Cardiac muscle cell (in vitro differentiated cells and primary cell): Measurements from ENCODE around the gene VMP1. TPM values are rescaled to one million over a fixed set of nuclear protein-coding genes. Genes with fewer than 3 reads are reported as not detected.
"Not testable (repeated sequence)": the region's sequence is repeated elsewhere in the genome, so short reads cannot be mapped to it uniquely, and the experiment has no call there.

Experiments
- DNase-seq, 2 donors: peaks; one replicate each; pipeline versions ENCODE4 v3.0.0 to v3.0.0-alpha.2; 2010 to 2017; ENCODE audit warnings: low read depth in 1 of 2, low spot score in 1 of 2
- H3K27ac ChIP-seq: fragments of 200-600 bp; sonication (generic); 2 replicates; pipeline ENCODE4 v1.5.1; 2016
- H3K27me3 ChIP-seq: fragments of 200-600 bp; sonication (generic); 2 replicates; pipeline ENCODE4 v1.6.0; 2016; ENCODE audit warnings: control low read depth
- H3K36me3 ChIP-seq: fragments of 200-600 bp; sonication (generic); 2 replicates; pipeline ENCODE4 v1.5.1; 2016; ENCODE audit warnings: control low read depth
- H3K4me1 ChIP-seq: fragments of 200-600 bp; sonication (generic); 2 replicates; pipeline ENCODE4 v1.8.1; 2017; ENCODE audit warnings: low read depth, mild to moderate bottlenecking, mixed run types
- H3K4me3 ChIP-seq: fragments of 200-600 bp; sonication (generic); 2 replicates; pipeline ENCODE4 v1.5.1; 2016; ENCODE audit warnings: mild to moderate bottlenecking
- H3K9me3 ChIP-seq: fragments of 200-600 bp; sonication (generic); 2 replicates; pipeline ENCODE4 v1.5.1; 2017; ENCODE audit warnings: low read depth, mild to moderate bottlenecking, control low read depth
- polyA plus RNA-seq: library from polyadenylated mRNA; unstranded; fragments of >200 nt; fragmentation: Nextera tagmentation; extraction: Ambion mirVana; gene quantifications from 2 replicates; pipeline ENCODE4 v1.2.1, GENCODE V29; 2016
- total RNA-seq: library from RNA; depleted of rRNA; stranded (reverse); fragments of >200 nt; gene quantifications from 2 replicates; pipeline ENCODE4 v1.2.3, GENCODE V29; 2016
- TF ChIP-seq, protein P1 (sequence below): IDR thresholded peaks from 2 replicates; pipeline ENCODE4 v1.5.1; 2012; ENCODE audit warnings: low read depth, mild to moderate bottlenecking, low read length

The VMP1 gene
- total and polyA plus RNA-seq, 2 experiments from 2014 or later = 65.0 to 91.3 TPM

DNA sequence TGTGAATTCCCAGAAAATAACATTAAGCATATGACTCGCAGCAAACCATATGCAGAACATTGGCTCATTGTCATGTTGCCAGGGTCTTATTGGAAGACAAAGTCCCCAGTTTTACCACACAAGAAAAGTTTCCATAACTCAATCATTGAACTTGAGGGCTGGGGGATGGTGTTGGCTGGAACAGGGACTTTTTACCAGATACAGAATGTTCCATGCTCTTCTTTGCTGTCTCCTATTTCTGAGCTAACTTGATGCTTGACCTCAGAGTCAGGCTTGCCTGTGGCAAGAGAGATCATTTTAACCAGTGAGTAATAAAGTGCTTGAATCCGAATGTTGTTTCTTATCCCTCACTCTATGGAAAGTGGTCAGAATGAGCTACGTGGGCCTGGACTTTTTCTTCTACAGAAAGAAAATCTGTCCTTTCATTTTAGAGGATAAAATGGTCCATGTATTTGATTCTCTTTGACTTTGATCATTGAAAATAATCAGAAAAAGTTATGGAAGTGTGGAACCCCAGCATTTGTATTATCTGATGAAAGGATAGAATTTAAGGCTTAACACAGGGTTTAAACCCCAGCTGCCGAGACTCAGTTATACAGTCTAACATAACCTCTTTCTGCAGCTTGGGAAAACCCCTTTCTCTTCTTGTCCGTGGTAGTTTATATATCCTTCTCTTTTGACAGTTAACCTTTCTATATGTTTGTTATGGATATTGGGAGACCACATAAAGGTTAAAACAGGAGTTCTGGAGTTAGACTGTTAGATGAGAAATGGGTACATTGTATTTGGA lies 118.3 kb downstream of the VMP1 start:
- peak in 1 of 2 donors; percentile 76 for DNase-seq
- Histone ChIP-seq H3K4me1 (peaks cover 25% of the 10 kb centered on the region), H3K4me3 (no peak overlapping the region), H3K9me3 (no peaks in the 10 kb centered on the region), H3K27me3 (no peaks in the 10 kb centered on the region), H3K27ac (peak overlapping the region; percentile 68), H3K36me3 (peaks cover 3% of the 10 kb centered on the region)
- TF ChIP-seq, protein P1, sequence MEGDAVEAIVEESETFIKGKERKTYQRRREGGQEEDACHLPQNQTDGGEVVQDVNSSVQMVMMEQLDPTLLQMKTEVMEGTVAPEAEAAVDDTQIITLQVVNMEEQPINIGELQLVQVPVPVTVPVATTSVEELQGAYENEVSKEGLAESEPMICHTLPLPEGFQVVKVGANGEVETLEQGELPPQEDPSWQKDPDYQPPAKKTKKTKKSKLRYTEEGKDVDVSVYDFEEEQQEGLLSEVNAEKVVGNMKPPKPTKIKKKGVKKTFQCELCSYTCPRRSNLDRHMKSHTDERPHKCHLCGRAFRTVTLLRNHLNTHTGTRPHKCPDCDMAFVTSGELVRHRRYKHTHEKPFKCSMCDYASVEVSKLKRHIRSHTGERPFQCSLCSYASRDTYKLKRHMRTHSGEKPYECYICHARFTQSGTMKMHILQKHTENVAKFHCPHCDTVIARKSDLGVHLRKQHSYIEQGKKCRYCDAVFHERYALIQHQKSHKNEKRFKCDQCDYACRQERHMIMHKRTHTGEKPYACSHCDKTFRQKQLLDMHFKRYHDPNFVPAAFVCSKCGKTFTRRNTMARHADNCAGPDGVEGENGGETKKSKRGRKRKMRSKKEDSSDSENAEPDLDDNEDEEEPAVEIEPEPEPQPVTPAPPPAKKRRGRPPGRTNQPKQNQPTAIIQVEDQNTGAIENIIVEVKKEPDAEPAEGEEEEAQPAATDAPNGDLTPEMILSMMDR = no peak

DNA sequence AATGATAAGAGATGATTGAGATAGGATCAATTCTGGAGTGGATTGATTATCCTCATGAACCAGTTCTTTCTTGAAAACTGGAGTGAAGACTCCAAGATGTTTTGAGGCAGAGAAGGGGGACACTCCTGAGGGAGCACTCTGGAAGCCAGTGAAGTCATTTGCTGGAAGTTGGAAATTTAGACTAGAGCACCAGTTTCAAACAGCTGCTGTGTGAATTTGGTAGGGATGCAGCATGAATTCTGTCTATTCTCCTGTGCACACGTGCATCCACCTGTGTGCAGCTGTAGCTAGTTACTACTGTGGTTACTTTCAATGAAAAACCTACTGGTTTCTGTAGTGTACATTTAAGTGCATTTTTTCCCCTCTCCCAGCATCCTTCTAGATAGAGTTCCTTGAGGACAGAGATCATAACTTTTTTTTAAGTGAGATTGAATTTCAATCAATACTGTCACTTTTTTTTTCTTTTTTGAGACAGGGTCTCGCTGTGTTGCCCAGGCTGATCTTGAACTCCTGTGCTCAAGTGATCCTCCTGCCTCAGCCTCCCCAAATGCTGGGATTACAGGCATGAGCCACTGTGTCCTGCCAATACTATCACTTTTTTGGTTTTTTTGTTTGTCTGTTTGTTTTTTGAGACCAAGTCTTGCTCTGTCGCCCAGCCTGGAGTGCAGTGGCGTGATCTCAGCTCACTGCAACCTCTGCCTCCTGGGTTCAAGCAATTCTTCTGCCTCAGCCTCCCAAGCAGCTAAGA lies 119.4 kb downstream of the VMP1 start:
- H3K36me3 ChIP-seq = peaks cover 3% of the 10 kb centered on the region
- no peaks in the 10 kb centered on the region for H3K9me3 ChIP-seq
- no peak overlapping the region for H3K27ac ChIP-seq
- TF ChIP-seq, protein P1 = no peak
- no peaks in the 10 kb centered on the region for H3K27me3 ChIP-seq
- H3K4me1 ChIP-seq = peaks cover 25% of the 10 kb centered on the region
- H3K4me3 ChIP-seq = no peak overlapping the region
- no peak for DNase-seq

- TF ChIP-seq, protein P1 = no peak
- Histone ChIP-seq H3K27me3 (no peaks in the 10 kb centered on the region), H3K36me3 (no peaks in the 10 kb centered on the region), H3K27ac (peak overlapping the region; percentile 80), H3K4me3 (no peak overlapping the region), H3K9me3 (no peaks in the 10 kb centered on the region), H3K4me1 (peaks cover 25% of the 10 kb centered on the region)
- no peak for DNase-seq
Observed at GRCh38 chr17:59827721-59828477, 120.4 kb downstream of the VMP1 start.

- DNase-seq = no peak
- Histone ChIP-seq H3K36me3 (no peaks in the 10 kb centered on the region), H3K4me1 (peaks cover 29% of the 10 kb centered on the region), H3K4me3 (no peak overlapping the region), H3K27me3 (no peaks in the 10 kb centered on the region), H3K27ac (peak overlapping the region; percentile 80), H3K9me3 (no peaks in the 10 kb centered on the region)
- TF ChIP-seq, protein P1 = no peak
Observed at GRCh38 chr17:59828478-59828760, 121.0 kb downstream of the VMP1 start.

DNA sequence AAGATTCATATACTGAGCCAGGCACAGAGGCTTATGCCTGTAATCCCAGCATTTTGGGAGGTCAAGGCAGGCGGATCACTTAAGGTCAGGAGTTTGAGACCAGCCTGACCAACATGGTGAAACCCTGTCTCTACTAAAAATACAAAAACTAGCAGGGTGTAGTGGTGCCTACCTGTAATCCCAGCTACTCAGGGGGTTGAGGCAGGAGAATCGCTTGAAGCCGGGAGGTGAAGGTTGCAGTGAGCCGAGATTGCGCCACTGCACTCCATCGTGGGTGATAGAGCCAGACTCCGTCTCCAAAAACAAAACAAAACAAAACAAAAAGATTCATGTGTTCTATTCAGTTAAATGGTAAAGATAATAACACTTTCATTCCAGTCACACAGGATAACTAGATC lies 121.4 kb downstream of the VMP1 start:
- H3K36me3 ChIP-seq, H3K9me3 ChIP-seq, H3K4me3 ChIP-seq, H3K27me3 ChIP-seq, DNase-seq: not testable (repeated sequence)
- Histone ChIP-seq H3K27ac (peak overlapping the region; percentile 80), H3K4me1 (peaks cover 33% of the 10 kb centered on the region)
